ENCODE measurements around the gene ITGB7. TPM values are rescaled to one million over a fixed set of nuclear protein-coding genes. Genes with fewer than 3 reads are reported as not detected.

The ITGB7 gene
- polyA plus RNA-seq, 1 of the 3 experiments (the other 2 are of a cell fraction) = 0.25 TPM

- CTCF ChIA-PET = interaction anchor here (0.9 to 23.1 kb wide), 5 partner anchors 10 to 32 kb away, joined by 3 to 272 read pairs (median 27); partner anchors contain the start of genes CSAD and ZNF740
- H3K9ac ChIP-seq = no peak overlapping the region
- H4K20me1 ChIP-seq (ENCODE audit: insufficient read depth) = no peaks in the 10 kb centered on the region
- no peak for TF ChIP-seq ELF1 (IDR thresholded peaks at IDR 0.05)
- TF ChIP-seq, protein P1, sequence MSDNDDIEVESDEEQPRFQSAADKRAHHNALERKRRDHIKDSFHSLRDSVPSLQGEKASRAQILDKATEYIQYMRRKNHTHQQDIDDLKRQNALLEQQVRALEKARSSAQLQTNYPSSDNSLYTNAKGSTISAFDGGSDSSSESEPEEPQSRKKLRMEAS (IDR thresholded peaks at IDR 0.05; ENCODE audit: low read depth) = no peak
- no peak for TF ChIP-seq JUND (IDR thresholded peaks at IDR 0.05)
- TF ChIP-seq FOXM1 (IDR thresholded peaks at IDR 0.05; ENCODE audit: low read depth) = no peak
- no peak for TF ChIP-seq MEF2A (IDR thresholded peaks at IDR 0.05; ENCODE audit: borderline replicate concordance, low read depth)
- TF ChIP-seq, protein P2, sequence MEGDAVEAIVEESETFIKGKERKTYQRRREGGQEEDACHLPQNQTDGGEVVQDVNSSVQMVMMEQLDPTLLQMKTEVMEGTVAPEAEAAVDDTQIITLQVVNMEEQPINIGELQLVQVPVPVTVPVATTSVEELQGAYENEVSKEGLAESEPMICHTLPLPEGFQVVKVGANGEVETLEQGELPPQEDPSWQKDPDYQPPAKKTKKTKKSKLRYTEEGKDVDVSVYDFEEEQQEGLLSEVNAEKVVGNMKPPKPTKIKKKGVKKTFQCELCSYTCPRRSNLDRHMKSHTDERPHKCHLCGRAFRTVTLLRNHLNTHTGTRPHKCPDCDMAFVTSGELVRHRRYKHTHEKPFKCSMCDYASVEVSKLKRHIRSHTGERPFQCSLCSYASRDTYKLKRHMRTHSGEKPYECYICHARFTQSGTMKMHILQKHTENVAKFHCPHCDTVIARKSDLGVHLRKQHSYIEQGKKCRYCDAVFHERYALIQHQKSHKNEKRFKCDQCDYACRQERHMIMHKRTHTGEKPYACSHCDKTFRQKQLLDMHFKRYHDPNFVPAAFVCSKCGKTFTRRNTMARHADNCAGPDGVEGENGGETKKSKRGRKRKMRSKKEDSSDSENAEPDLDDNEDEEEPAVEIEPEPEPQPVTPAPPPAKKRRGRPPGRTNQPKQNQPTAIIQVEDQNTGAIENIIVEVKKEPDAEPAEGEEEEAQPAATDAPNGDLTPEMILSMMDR (IDR thresholded peaks at IDR 0.05) = no peak
- TF ChIP-seq IRF3 (IDR thresholded peaks at IDR 0.05; ENCODE audit: low read depth, low read length) = no peak
- TF ChIP-seq CHD2 (IDR thresholded peaks at IDR 0.05; ENCODE audit: low read length, partially characterized antibody) = no peak
- no peak for TF ChIP-seq EP300 (IDR thresholded peaks at IDR 0.05; ENCODE audit: borderline replicate concordance in 1 of 2, low read depth in 1 of 2, low read length in 1 of 2)
- TF ChIP-seq NRF1 (IDR thresholded peaks at IDR 0.05; ENCODE audit: low read depth, low read length) = no peak
- TF ChIP-seq FOSL2 (IDR thresholded peaks at IDR 0.05; ENCODE audit: borderline replicate concordance, low read depth) = no peak
- TF ChIP-seq POLR2AphosphoS5 (IDR thresholded peaks at IDR 0.05; ENCODE audit: low read depth, low read length) = no peak
- TF ChIP-seq SMC3 (IDR thresholded peaks at IDR 0.05; ENCODE audit: low read depth, low read length) = no peak
- no peak for TF ChIP-seq PBX3 (IDR thresholded peaks at IDR 0.05)
- TF ChIP-seq RXRA (IDR thresholded peaks at IDR 0.05; ENCODE audit: borderline replicate concordance, low read depth) = no peak
- no peak for TF ChIP-seq TEAD4 (IDR thresholded peaks at IDR 0.05; ENCODE audit: borderline replicate concordance, insufficient read depth)
- no peak for TF ChIP-seq FOXJ3 (CRISPR knock-in tag; IDR thresholded peaks at IDR 0.05)
- TF ChIP-seq, protein P3, sequence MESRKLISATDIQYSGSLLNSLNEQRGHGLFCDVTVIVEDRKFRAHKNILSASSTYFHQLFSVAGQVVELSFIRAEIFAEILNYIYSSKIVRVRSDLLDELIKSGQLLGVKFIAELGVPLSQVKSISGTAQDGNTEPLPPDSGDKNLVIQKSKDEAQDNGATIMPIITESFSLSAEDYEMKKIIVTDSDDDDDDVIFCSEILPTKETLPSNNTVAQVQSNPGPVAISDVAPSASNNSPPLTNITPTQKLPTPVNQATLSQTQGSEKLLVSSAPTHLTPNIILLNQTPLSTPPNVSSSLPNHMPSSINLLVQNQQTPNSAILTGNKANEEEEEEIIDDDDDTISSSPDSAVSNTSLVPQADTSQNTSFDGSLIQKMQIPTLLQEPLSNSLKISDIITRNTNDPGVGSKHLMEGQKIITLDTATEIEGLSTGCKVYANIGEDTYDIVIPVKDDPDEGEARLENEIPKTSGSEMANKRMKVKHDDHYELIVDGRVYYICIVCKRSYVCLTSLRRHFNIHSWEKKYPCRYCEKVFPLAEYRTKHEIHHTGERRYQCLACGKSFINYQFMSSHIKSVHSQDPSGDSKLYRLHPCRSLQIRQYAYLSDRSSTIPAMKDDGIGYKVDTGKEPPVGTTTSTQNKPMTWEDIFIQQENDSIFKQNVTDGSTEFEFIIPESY (IDR thresholded peaks at IDR 0.05; ENCODE audit: borderline replicate concordance, low read depth) = no peak
- no peak for TF ChIP-seq YY1 (IDR thresholded peaks at IDR 0.05; ENCODE audit: low read depth)
- TF ChIP-seq USF2 (IDR thresholded peaks at IDR 0.05; ENCODE audit: borderline replicate concordance, low read depth, low read length) = no peak
- H2AFZ ChIP-seq (ENCODE audit: low read depth) = no peak overlapping the region
- H3K4me1 ChIP-seq (ENCODE audit: control insufficient read depth in 1 of 2, insufficient read depth in 2 of 2, low read depth in 1 of 2, low read length in 1 of 2) = no peaks in the 10 kb centered on the region; a peak in 1 of 4 replicates
- POLR2A ChIA-PET = interaction anchor here (0.5 to 1.2 kb wide), 3 partner anchors 8 to 34 kb away, joined by 3 to 4 read pairs (median 4); partner anchors contain the start of genes CSAD and ZNF740
- peaks cover 11 to 14% of the 10 kb centered on the region in 2 experiments for H3K36me3 ChIP-seq (replicated peaks in 1 of 2; ENCODE audit: control insufficient read depth in 1 of 2, insufficient read depth in 2 of 2, low read length in 1 of 2)
- peaks cover 13% of the 10 kb centered on the region for H3F3A ChIP-seq (replicated peaks; ENCODE audit: insufficient read depth)
- H3K4me2 ChIP-seq = no peak overlapping the region
- H3K27me3 ChIP-seq (ENCODE audit: insufficient read depth) = no peaks in the 10 kb centered on the region
- no peaks in the 10 kb centered on the region for H3K9me2 ChIP-seq
- no peak overlapping the region for H3K4me3 ChIP-seq (ENCODE audit: low read depth in 2 of 2, low read length in 1 of 2)
- WGBS (ENCODE audit: low lambda C conversion rate) = 74% methylated on average over 9 of the region's 14 CpGs
- no peaks in the 10 kb centered on the region for H3K9me3 ChIP-seq
- H3K27ac ChIP-seq (ENCODE audit: low read depth in 2 of 2, low read length in 1 of 2) = no peak overlapping the region
- DNase-seq = no peak
- H3K79me2 ChIP-seq (ENCODE audit: insufficient read depth) = no peaks in the 10 kb centered on the region
Measured at GRCh38 chr12:53192531-53193021, 14.5 kb downstream of the ITGB7 start.
